HCT116 (cell line): Measurements from ENCODE around the gene PCDHGA1. TPM values are rescaled to one million over a fixed set of nuclear protein-coding genes. Genes with fewer than 3 reads are reported as not detected.

Experiments used
- ATAC-seq: fragments of 200-7000 bp; cut with Tn5 transposase; 2 replicates; pipeline ENCODE4 v1.9.1; 2020; ENCODE audit warnings: mild to moderate bottlenecking, moderate library complexity
- BruUV-seq: library from RNA; stranded (reverse); fragments of 400-500 nt; replicated peaks from 2 replicates; lab custom pipeline; 2021; lab: Mats Ljungman, UMichigan
- CTCF ChIA-PET: fragments of 300-600 bp; sonication (Branson Sonifier 250); formaldehyde crosslinking; loops from one replicate; lab custom pipeline; 2021; ENCODE audit warnings: antibody characterized with exemption; lab: Charles Lee
- POLR2A ChIA-PET: fragments of 300-600, 350-600 bp; sonication (Branson Sonifier 250); formaldehyde crosslinking; loops from one replicate; lab custom pipeline; 2021; ENCODE audit warnings: antibody characterized with exemption; lab: Charles Lee
- RAD21 ChIA-PET, 2 experiments: fragments of 300-600 bp; sonication (Branson Sonifier 250); formaldehyde crosslinking; loops; one replicate each; lab custom pipeline; 2023; ENCODE audit warnings: low total read pairs in 2 of 2; ENCODE audit not compliant: uncharacterized antibody in 2 of 2, unreplicated experiment in 2 of 2, low non-redundant PET in 1 of 2; lab: Charles Lee
- DNase-seq: peaks from one replicate; pipeline ENCODE4 v3.0.0-alpha.2; 2010; ENCODE audit warnings: low read depth, low spot score
- H2AFZ ChIP-seq: fragments of 200-600 bp; shearing (Covaris generic), sonication (generic); 2 replicates; pipeline ENCODE4 v1.6.1; 2017; ENCODE audit warnings: low read depth, mixed run types, mixed read lengths, antibody characterized with exemption, low read length; ENCODE audit not compliant: poor library complexity, severe bottlenecking
- H3K27ac ChIP-seq: 2 replicates; pipeline ENCODE4 v1.5.1; 2012; ENCODE audit warnings: low read depth, low read length
- H3K27me3 ChIP-seq: fragments of 200-600 bp; sonication (generic); 2 replicates; pipeline ENCODE4 v1.6.1; 2016; ENCODE audit warnings: mixed run types, low read length, mixed read lengths; ENCODE audit not compliant: insufficient read depth
- H3K36me3 ChIP-seq, 2 experiments: fragments of 200-500 bp in 1 of 2; fragments of 200-600 bp in 1 of 2; sonication (Bioruptor generic) in 1 of 2; sonication (generic) in 1 of 2; 2 replicates each; pipeline versions ENCODE4 v1.5.1 to v1.6.1; 2014 to 2016; ENCODE audit warnings: low read length in 2 of 2, inconsistent platforms in 1 of 2, mixed read lengths in 1 of 2, mixed run types in 1 of 2; ENCODE audit not compliant: insufficient read depth in 2 of 2, control insufficient read depth in 1 of 2
- H3K4me1 ChIP-seq, 2 experiments: fragments of 200-600 bp in 1 of 2; sonication (generic) in 1 of 2; 2 replicates each; pipeline versions ENCODE4 v1.5.1 to v1.6.1; 2012 to 2017; ENCODE audit warnings: low read length in 2 of 2, inconsistent platforms in 1 of 2, mild to moderate bottlenecking in 1 of 2, mixed read lengths in 1 of 2, mixed run types in 1 of 2, moderate library complexity in 1 of 2; ENCODE audit not compliant: insufficient read depth in 2 of 2, control insufficient read depth in 1 of 2
- H3K4me2 ChIP-seq: fragments of 200-600 bp; sonication (generic); 2 replicates; pipeline ENCODE4 v1.6.1; 2017; ENCODE audit warnings: mixed run types, low read length, mixed read lengths
- H3K4me3 ChIP-seq, 2 experiments: fragments of 200-600 bp in 1 of 2; sonication (generic) in 1 of 2; replicated peaks in 1 of 2; 2 replicates each; pipeline ENCODE4 v1.5.1; 2011 to 2016; ENCODE audit warnings: low read length in 2 of 2, control low read depth in 1 of 2, low read depth in 1 of 2, mild to moderate bottlenecking in 1 of 2, mixed read lengths in 1 of 2, mixed run types in 1 of 2
- H3K79me2 ChIP-seq: fragments of 200-600 bp; sonication (generic); 2 replicates; pipeline ENCODE4 v1.6.1; 2017; ENCODE audit warnings: mild to moderate bottlenecking, mixed run types, low read length, moderate library complexity, mixed read lengths; ENCODE audit not compliant: insufficient read depth
- H3K9ac ChIP-seq: fragments of 200-600 bp; sonication (generic); 2 replicates; pipeline ENCODE4 v1.6.1; 2016; ENCODE audit warnings: low read length, mixed read lengths
- H3K9me2 ChIP-seq: fragments of 200-600 bp; sonication (generic), shearing (Covaris generic); 2 replicates; pipeline ENCODE4 v1.6.1; 2017; ENCODE audit warnings: mixed run types, mild to moderate bottlenecking, moderate library complexity; ENCODE audit not compliant: insufficient read depth
- H3K9me3 ChIP-seq, 2 experiments: fragments of 200-500 bp in 1 of 2; fragments of 200-600 bp in 1 of 2; sonication (Bioruptor generic) in 1 of 2; sonication (generic) in 1 of 2; 2 replicates each; pipeline ENCODE4 v1.6.1; 2014 to 2017; ENCODE audit warnings: low read length in 2 of 2, mixed read lengths in 2 of 2, inconsistent platforms in 1 of 2, low read depth in 1 of 2, mild to moderate bottlenecking in 1 of 2, mixed run types in 1 of 2, moderate library complexity in 1 of 2; ENCODE audit not compliant: control insufficient read depth in 1 of 2, insufficient read depth in 1 of 2
- H4K20me1 ChIP-seq: fragments of 200-600 bp; sonication (generic), shearing (Covaris generic); 2 replicates; pipeline ENCODE4 v1.6.1; 2017; ENCODE audit warnings: mixed run types, mild to moderate bottlenecking, moderate library complexity; ENCODE audit not compliant: insufficient read depth
- CBX3 ChIP-seq: IDR thresholded peaks from 2 replicates; pipeline ENCODE4 v1.6.1; 2012; ENCODE audit warnings: low read depth
- EGR1 ChIP-seq: IDR thresholded peaks from 2 replicates; pipeline ENCODE4 v1.6.1; 2012; ENCODE audit warnings: low read depth
- EZH2phosphoT487 ChIP-seq: fragments of 200-600 bp; IDR thresholded peaks from 2 replicates; pipeline ENCODE4 v1.6.1; 2018; ENCODE audit warnings: antibody characterized with exemption, borderline replicate concordance
- POLR2A ChIP-seq: IDR thresholded peaks from 2 replicates; pipeline ENCODE4 v1.7.0; 2011; ENCODE audit warnings: borderline replicate concordance; ENCODE audit not compliant: insufficient read depth, insufficient read length; ENCODE audit errors: extremely low read depth
- REST ChIP-seq: IDR thresholded peaks from 2 replicates; pipeline ENCODE4 v1.6.1; 2012; ENCODE audit warnings: low read depth
- ZNF274 ChIP-seq: fragments of 200-500 bp; sonication (Bioruptor generic); IDR thresholded peaks from 2 replicates; pipeline ENCODE4 v1.6.1; 2014; ENCODE audit warnings: mild to moderate bottlenecking, low read depth, low read length, inconsistent platforms
- intact Hi-C: fragments of 100-400 bp; cut with micrococcal nuclease; formaldehyde crosslinking; loops from 2 replicates; pipeline ENCODE4 v1.10.0; 2022
- total RNA-seq: library from RNA; stranded (reverse); gene quantifications from one replicate; pipeline ENCODE4 v1.2.1, GENCODE V29; 2021; ENCODE audit not compliant: unreplicated experiment

The PCDHGA1 gene
- total RNA-seq, 1 experiment from 2014 or later, result 0.05 TPM

GRCh38 chr5:141363952-141364660, 33.8 kb downstream of the PCDHGA1 start, which contains the start of gene PCDHGA5:
Gene PCDHGA5 (plus strand): TSS chr5:141364162. CDS start chr5:141364331, 169 bp downstream.
- no peak within 1 kb of the TSS for H3K27ac ChIP-seq
- peaks cover 5 to 6% of the 10 kb centered on the region in 2 experiments; a peak in 2 of 4 replicates for H3K9me3 ChIP-seq
- H4K20me1 ChIP-seq, result no peaks in the 10 kb centered on the region
- DNase-seq, result no peak
- TF ChIP-seq EZH2phosphoT487 (no peak), EGR1 (no peak), REST (no peak), CBX3 (no peak), ZNF274 (no peak), POLR2A (no peak)
- H3K9me2 ChIP-seq, result no peaks in the 10 kb centered on the region
- no peak for ATAC-seq
- CTCF ChIA-PET, result interaction anchor here (1.0 to 1.1 kb wide), 2 partner anchors 44 to 200 kb away, joined by 3 read pairs; partner anchors contain the start of gene TAF7
- RAD21 ChIA-PET, result no interaction called here
- H3K79me2 ChIP-seq, result no peaks in the 10 kb centered on the region
- H2AFZ ChIP-seq, result no peak within 1 kb of the TSS
- no peaks in the 10 kb centered on the region for H3K27me3 ChIP-seq
- POLR2A ChIA-PET, result no interaction called here
- H3K9ac ChIP-seq, result no peak within 1 kb of the TSS
- no peaks in the 10 kb centered on the region for H3K4me1 ChIP-seq
- no peaks in the 10 kb centered on the region for H3K36me3 ChIP-seq
- intact Hi-C loops, result no loop called here
- no peak within 1 kb of the TSS for H3K4me2 ChIP-seq
- no peak within 1 kb of the TSS for H3K4me3 ChIP-seq
- BruUV-seq, result no TSS peak
